VCaP (cell line): ENCODE data around the gene SLC44A5.
"Not testable (repeated sequence)": the region's sequence is repeated elsewhere in the genome, so short reads cannot be mapped to it uniquely, and the experiment has no call there.

Source experiments
- H3K27ac ChIP-seq: fragments of 450-650 bp; 2 replicates; pipeline ENCODE4 v1.5.1; 2017
- CTCF ChIP-seq: fragments of 450-650 bp; conservative IDR thresholded peaks from 2 replicates; pipeline ENCODE4 v1.5.1; 2017; ENCODE audit warnings: mild to moderate bottlenecking, moderate library complexity

Gene SLC44A5

GRCh38 chr1:75258351-75258750, 352.6 kb downstream of the SLC44A5 start:
- no peak for TF ChIP-seq CTCF
- H3K27ac ChIP-seq: no peak overlapping the region

- no peak for TF ChIP-seq CTCF
- no peak overlapping the region for H3K27ac ChIP-seq
Measured at GRCh38 chr1:75257424-75257823, 353.5 kb downstream of the SLC44A5 start.

GRCh38 chr1:75250114-75250513, 360.8 kb downstream of the SLC44A5 start:
- not testable (repeated sequence) for H3K27ac ChIP-seq

GRCh38 chr1:75245239-75245638, 365.7 kb downstream of the SLC44A5 start:
- H3K27ac ChIP-seq: no peak overlapping the region
- TF ChIP-seq CTCF: no peak

GRCh38 chr1:75243124-75243523, 367.8 kb downstream of the SLC44A5 start:
- no peak for TF ChIP-seq CTCF
- no peak overlapping the region for H3K27ac ChIP-seq

GRCh38 chr1:75237316-75237715, 373.6 kb downstream of the SLC44A5 start:
- no peak overlapping the region for H3K27ac ChIP-seq
- TF ChIP-seq CTCF: no peak

GRCh38 chr1:75234562-75234961, 376.4 kb downstream of the SLC44A5 start:
- TF ChIP-seq CTCF: no peak
- no peak overlapping the region for H3K27ac ChIP-seq

GRCh38 chr1:75233302-75233929, 377.5 kb downstream of the SLC44A5 start:
- TF ChIP-seq CTCF: peak; percentile 83
- H3K27ac ChIP-seq: no peak overlapping the region
